Keratinocyte (primary cell): ENCODE measurements around the gene ULK3. TPM values are rescaled to one million over a fixed set of nuclear protein-coding genes. Genes with fewer than 3 reads are reported as not detected.

Experiments used
- DNase-seq: peaks from one replicate; pipeline ENCODE4 v3.0.0-alpha.2; 2011; ENCODE audit warnings: low read depth, missing footprints, low spot score
- FAIRE-seq: peaks from 2 replicates; lab custom pipeline; 2011; peaks lifted over from hg19 to GRCh38; lab: Jason Lieb, UNC
- H2AFZ ChIP-seq: 2 replicates; pipeline ENCODE4 v1.6.0; 2012; ENCODE audit warnings: low read length, control low read depth, inconsistent platforms; ENCODE audit not compliant: control insufficient read depth
- H3K27ac ChIP-seq: 2 replicates; pipeline ENCODE4 v1.5.1; 2011; ENCODE audit warnings: low read length; ENCODE audit not compliant: control insufficient read depth, insufficient read depth
- H3K27me3 ChIP-seq: 3 replicates; pipeline ENCODE4 v1.6.0; 2011; ENCODE audit warnings: low read length; ENCODE audit not compliant: control insufficient read depth, insufficient read depth; ENCODE audit errors: extremely low read depth
- H3K36me3 ChIP-seq, 2 experiments: 2 replicates in 1 of 2; 3 replicates in 1 of 2; pipeline ENCODE4 v1.5.1; 2011; ENCODE audit warnings: low read length in 2 of 2, mild to moderate bottlenecking in 1 of 2; ENCODE audit not compliant: control insufficient read depth in 2 of 2, insufficient read depth in 2 of 2; ENCODE audit errors: extremely low read depth in 1 of 2
- H3K4me1 ChIP-seq: 3 replicates; pipeline ENCODE4 v1.5.1; 2011; ENCODE audit warnings: low read length; ENCODE audit not compliant: control insufficient read depth, insufficient read depth; ENCODE audit errors: extremely low read depth
- H3K4me2 ChIP-seq: 3 replicates; pipeline ENCODE4 v1.6.0; 2011; ENCODE audit warnings: low read depth, low read length; ENCODE audit not compliant: control insufficient read depth, insufficient read depth; ENCODE audit errors: extremely low read depth
- H3K4me3 ChIP-seq, 3 experiments: fragments of 200-600 bp in 1 of 3; sonication (generic) in 1 of 3; 2 replicates in 2 of 3; 3 replicates in 1 of 3; pipeline ENCODE4 v1.5.1; 2011 to 2016; ENCODE audit warnings: low read length in 3 of 3, mild to moderate bottlenecking in 3 of 3, control low read depth in 2 of 3, inconsistent platforms in 1 of 3, low read depth in 1 of 3, mixed read lengths in 1 of 3, mixed run types in 1 of 3, moderate library complexity in 1 of 3; ENCODE audit not compliant: control insufficient read depth in 2 of 3, insufficient read depth in 2 of 3; ENCODE audit errors: extremely low read depth in 1 of 3
- H3K79me2 ChIP-seq: 2 replicates; pipeline ENCODE4 v1.6.0; 2012; ENCODE audit warnings: low read length; ENCODE audit not compliant: control insufficient read depth, insufficient read depth
- H3K9ac ChIP-seq: 3 replicates; pipeline ENCODE4 v1.6.0; 2011; ENCODE audit warnings: low read length; ENCODE audit not compliant: control insufficient read depth, insufficient read depth; ENCODE audit errors: extremely low read depth
- H3K9me1 ChIP-seq: 3 replicates; pipeline ENCODE4 v1.6.0; 2011; ENCODE audit warnings: low read length; ENCODE audit not compliant: control insufficient read depth, insufficient read depth; ENCODE audit errors: extremely low read depth
- H3K9me3 ChIP-seq: 2 replicates; pipeline ENCODE4 v1.5.1; 2012; ENCODE audit warnings: low read depth, low read length; ENCODE audit not compliant: control insufficient read depth
- H4K20me1 ChIP-seq: 3 replicates; pipeline ENCODE4 v1.6.0; 2011; ENCODE audit warnings: low read length; ENCODE audit not compliant: control insufficient read depth, insufficient read depth; ENCODE audit errors: extremely low read depth
- EZH2 ChIP-seq: IDR thresholded peaks from one replicate; pipeline ENCODE4 v1.6.1; 2012; ENCODE audit warnings: inconsistent platforms, mild to moderate bottlenecking, low read length, moderate library complexity
- dilution Hi-C: fragments of 300-500 bp; cut with MboI; formaldehyde crosslinking; loops from one replicate; pipeline ENCODE4 v1.7.0; 2020; ENCODE audit warnings: low sequenced_read_pairs; ENCODE audit not compliant: extremely low pct_ligation_motif_present
- polyA plus RNA-seq, 5 experiments: library from polyadenylated mRNA; depleted of rRNA in 3 of 5; stranded (reverse) in 3 of 5; stranded (forward) in 1 of 5; unstranded in 1 of 5; fragments of >200 nt; gene quantifications; 1 replicate in 1 of 5; 2 replicates in 3 of 5; 3 replicates in 1 of 5; pipeline versions ENCODE4 v1.2.1 to v1.2.3, GENCODE V29; 2011 to 2012; ENCODE audit warnings: missing spikeins in 2 of 5, low read depth in 1 of 5, low replicate concordance in 1 of 5
- TF ChIP-seq, protein P1 (sequence below), 3 experiments: IDR thresholded peaks in 1 of 3; conservative IDR thresholded peaks in 1 of 3; optimal IDR thresholded peaks in 1 of 3; 2 replicates in 2 of 3; 3 replicates in 1 of 3; pipeline versions ENCODE3 to v1.5.1; 2011; ENCODE audit warnings: low read length in 3 of 3, mild to moderate bottlenecking in 3 of 3, moderate library complexity in 2 of 3, control low read depth in 1 of 3, inconsistent platforms in 1 of 3; ENCODE audit not compliant: insufficient read depth in 2 of 3; ENCODE audit errors: extremely low read depth in 1 of 3

Gene ULK3
- polyA plus RNA-seq, 1 donor (not counting 4 experiments of a cell fraction or from before 2014, with no cell fraction given), result 16.5 TPM

- H3K4me1 ChIP-seq, result peaks cover 33% of the 10 kb centered on the region
- TF ChIP-seq, protein P1, sequence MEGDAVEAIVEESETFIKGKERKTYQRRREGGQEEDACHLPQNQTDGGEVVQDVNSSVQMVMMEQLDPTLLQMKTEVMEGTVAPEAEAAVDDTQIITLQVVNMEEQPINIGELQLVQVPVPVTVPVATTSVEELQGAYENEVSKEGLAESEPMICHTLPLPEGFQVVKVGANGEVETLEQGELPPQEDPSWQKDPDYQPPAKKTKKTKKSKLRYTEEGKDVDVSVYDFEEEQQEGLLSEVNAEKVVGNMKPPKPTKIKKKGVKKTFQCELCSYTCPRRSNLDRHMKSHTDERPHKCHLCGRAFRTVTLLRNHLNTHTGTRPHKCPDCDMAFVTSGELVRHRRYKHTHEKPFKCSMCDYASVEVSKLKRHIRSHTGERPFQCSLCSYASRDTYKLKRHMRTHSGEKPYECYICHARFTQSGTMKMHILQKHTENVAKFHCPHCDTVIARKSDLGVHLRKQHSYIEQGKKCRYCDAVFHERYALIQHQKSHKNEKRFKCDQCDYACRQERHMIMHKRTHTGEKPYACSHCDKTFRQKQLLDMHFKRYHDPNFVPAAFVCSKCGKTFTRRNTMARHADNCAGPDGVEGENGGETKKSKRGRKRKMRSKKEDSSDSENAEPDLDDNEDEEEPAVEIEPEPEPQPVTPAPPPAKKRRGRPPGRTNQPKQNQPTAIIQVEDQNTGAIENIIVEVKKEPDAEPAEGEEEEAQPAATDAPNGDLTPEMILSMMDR (optimal IDR thresholded peaks at IDR 0.05 in 1 of 3, IDR thresholded peaks at IDR 0.05 in 1 of 3, conservative IDR thresholded peaks at IDR 0.05 in 1 of 3; ENCODE audit: extremely low read depth in 1 of 3, insufficient read depth in 2 of 3, low read length in 3 of 3), result no peak
- TF ChIP-seq EZH2, result no peak
- no peak for FAIRE-seq
Measured at GRCh38 chr15:74873036-74873755, 30.2 kb upstream of the ULK3 start, which contains the start of gene SCAMP2. Gene SCAMP2 (minus strand): TSS chr15:74873365. CDS start chr15:74873255, 110 bp downstream.

DNA sequence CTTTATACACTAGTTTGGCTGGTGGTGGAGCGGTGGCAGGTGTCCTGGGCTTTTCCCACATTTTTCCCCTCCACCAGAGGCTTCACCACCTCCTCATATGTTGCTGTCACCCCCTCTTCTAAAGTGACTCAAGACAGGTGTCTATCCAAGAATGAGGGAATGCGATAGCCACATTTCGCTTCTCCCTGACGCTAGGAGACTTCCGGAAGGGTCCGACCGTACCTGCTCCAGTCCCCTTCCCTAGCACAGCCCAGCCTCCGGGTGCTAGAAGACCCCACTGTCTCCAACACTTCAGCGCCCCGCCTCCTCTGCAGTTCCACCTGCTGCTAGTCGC, 29.7 kb upstream of the ULK3 start:
- H2AFZ ChIP-seq, result no peak overlapping the region
- peaks cover 13% of the 10 kb centered on the region for H4K20me1 ChIP-seq
- H3K79me2 ChIP-seq, result peaks cover 44% of the 10 kb centered on the region
- peak overlapping the region; percentile 91 for H3K27ac ChIP-seq
- H3K27me3 ChIP-seq, result no peaks in the 10 kb centered on the region
- H3K4me3 ChIP-seq, result peak overlapping the region; percentile 62 to 80 (median 74)
- TF ChIP-seq, protein P1 (optimal IDR thresholded peaks at IDR 0.05 in 1 of 3, IDR thresholded peaks at IDR 0.05 in 1 of 3, conservative IDR thresholded peaks at IDR 0.05 in 1 of 3; ENCODE audit: extremely low read depth in 1 of 3, insufficient read depth in 2 of 3, low read length in 3 of 3), result no peak
- no peak for TF ChIP-seq EZH2
- H3K9me1 ChIP-seq, result peaks cover 4% of the 10 kb centered on the region
- peaks cover 0 to 3% of the 10 kb centered on the region in 2 experiments for H3K36me3 ChIP-seq
- peak overlapping the region; percentile 94 for H3K9ac ChIP-seq
- H3K9me3 ChIP-seq, result no peaks in the 10 kb centered on the region
- DNase-seq, result no peak
- peaks cover 38% of the 10 kb centered on the region for H3K4me1 ChIP-seq
- FAIRE-seq, result no peak
- peak overlapping the region; percentile 85 for H3K4me2 ChIP-seq
- dilution Hi-C loops, result no loop called here

More at GRCh38 chr15:74873036-74873755, 30.2 kb upstream of the ULK3 start, which contains the start of gene SCAMP2:
- Histone ChIP-seq H2AFZ (peak within 1 kb of the TSS; percentile 93), H3K36me3 (peaks cover 0 to 3% of the 10 kb centered on the region in 2 experiments), H3K9ac (peak within 1 kb of the TSS; percentile 94), H3K79me2 (peaks cover 39% of the 10 kb centered on the region), H3K9me1 (peaks cover 4% of the 10 kb centered on the region), H3K27ac (peak within 1 kb of the TSS; percentile 91), H3K27me3 (no peaks in the 10 kb centered on the region), H3K4me2 (peak within 1 kb of the TSS; percentile 87), H3K4me3 (peak within 1 kb of the TSS; percentile 62 to 80 (median 74)), H3K9me3 (no peaks in the 10 kb centered on the region), H4K20me1 (peaks cover 13% of the 10 kb centered on the region)
- peak; percentile 42 for DNase-seq
- dilution Hi-C loops, result no loop called here
